HG03565 (cell line): ENCODE data around the gene FIP1L1.
"Not testable (repeated sequence)": the region's sequence is repeated elsewhere in the genome, so short reads cannot be mapped to it uniquely, and the experiment has no call there.

Source experiments
- ATAC-seq: cut with Tn5 transposase; IDR thresholded peaks from one replicate; pipeline ENCODE4 v1.9.1; 2021; ENCODE audit warnings: mild to moderate bottlenecking, moderate library complexity; ENCODE audit not compliant: unreplicated experiment

FIP1L1 gene

GRCh38 chr4:53465891-53466290 is 88.5 kb downstream of the FIP1L1 start:
- ATAC-seq = no peak

DNA sequence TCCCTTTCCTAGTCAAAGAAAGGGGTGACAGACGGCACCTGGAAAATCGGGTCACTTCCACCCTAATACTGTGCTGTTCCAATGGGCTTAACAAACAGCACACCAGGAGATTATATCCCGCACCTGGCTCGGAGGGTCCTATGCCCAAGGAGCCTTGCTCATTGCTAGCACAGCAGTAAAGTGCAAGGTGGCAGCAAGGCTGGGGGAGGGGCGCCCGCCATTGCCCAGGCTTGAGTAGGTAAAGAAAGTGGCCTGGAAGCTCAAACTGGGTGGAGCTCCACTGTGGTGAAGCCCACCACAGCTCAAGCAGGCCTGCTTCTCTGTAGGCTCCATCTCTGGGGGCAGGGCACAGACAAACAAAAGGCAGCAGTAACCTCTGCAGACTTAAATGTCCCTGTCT is 89.1 kb downstream of the FIP1L1 start:
- ATAC-seq = not testable (repeated sequence)

- no peak for ATAC-seq
Observed at GRCh38 chr4:53476232-53477037, 99.0 kb downstream of the FIP1L1 start.

DNA sequence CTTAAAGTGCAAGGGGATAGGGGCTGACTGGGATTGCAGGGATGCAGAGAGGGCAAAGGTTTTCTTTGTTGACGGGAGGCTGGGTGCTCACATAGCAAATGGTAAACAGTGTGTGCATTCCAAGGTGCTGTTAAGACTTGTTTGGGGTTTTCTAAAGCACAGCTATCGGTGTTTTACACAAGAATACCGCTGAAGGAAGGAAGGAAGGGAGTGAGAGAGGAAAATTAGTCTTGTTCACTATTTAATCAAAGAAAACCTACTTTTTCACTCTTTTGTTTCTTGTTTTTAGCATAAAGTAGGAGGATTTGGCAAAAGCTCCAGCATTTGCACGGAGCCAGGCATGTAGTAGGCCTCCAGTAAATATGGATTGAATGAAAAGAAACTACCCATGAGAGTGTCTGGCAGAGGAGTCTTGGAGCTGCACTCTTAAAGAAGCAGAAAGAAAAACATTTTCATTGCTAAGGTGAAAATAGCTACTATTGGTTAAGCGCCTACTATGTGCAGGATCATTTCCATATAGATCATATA is 99.7 kb downstream of the FIP1L1 start:
- ATAC-seq = no peak

- no peak for ATAC-seq
Observed at GRCh38 chr4:53477636-53478035, 100.2 kb downstream of the FIP1L1 start.

DNA sequence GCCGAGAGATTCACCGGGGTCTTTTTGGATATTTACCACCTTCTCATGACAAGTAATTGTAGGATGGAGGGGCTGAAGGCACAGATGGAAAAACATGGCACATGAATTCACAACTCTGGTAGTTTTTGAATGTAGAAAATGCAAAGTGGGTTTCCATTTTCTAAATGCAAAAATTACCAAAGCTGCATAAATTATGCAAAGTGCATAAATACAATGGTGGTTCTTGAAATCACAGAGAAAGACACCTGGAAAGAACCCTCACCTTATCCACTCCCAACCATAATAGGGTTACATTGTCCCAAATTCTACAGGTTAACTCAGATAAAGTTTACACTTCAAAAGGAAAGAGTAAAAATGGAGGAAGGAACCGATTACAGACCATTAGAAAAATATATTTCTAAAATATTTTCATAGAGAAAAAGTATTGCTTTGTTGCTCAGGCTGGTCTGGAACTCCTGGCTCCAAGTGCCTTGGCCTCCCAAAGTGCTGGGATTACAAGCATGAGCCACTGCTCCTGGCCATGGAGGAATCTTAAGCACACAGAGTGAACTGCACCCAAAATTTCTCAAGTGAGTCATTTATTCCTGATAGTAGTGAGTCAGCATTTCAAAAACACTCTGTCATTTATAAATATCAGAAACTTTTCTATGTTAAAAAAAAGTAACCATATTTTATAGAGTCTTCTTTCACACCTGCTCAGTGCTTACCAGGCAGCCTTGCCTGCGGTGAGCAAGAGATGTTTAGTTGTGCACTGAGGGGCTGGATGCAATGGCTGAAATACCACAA is 101.4 kb downstream of the FIP1L1 start:
- no peak for ATAC-seq

DNA sequence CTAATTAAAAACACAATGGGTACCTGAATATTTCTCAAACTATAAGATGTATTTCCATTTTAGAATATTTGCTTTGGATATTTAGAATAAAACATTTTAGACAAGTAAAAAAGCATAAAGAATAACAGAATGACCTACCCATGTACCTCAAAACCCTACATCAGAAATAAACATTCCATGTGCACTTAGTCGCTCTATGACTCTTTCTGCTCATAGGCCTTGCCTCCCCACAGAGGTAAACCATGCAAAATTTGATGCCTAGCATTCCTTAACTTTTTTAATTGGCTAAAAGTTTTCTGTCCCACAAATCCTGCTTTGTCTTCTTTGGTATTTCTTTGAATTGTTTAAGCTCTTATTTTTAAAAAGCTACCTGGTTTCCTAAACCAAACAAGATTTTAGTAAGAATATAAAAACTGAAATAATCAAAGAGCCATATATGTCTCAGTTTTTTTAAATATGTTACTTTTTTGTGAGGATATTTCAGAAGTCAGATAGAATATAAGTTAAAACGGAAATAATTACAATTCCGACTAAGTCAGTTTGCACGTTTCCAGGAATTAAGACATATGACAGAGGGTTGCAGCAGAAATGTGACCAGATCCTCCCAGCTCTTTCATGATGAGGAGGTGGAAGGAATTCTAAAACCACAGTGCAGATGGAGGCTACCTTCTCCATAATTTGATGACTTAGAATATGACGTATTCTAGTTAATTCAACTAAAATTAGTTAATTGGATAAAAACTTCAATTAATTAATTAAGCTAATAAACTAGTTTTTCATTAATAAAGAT is 102.5 kb downstream of the FIP1L1 start:
- ATAC-seq = no peak

GRCh38 chr4:53480909-53481308 is 103.5 kb downstream of the FIP1L1 start:
- no peak for ATAC-seq

DNA sequence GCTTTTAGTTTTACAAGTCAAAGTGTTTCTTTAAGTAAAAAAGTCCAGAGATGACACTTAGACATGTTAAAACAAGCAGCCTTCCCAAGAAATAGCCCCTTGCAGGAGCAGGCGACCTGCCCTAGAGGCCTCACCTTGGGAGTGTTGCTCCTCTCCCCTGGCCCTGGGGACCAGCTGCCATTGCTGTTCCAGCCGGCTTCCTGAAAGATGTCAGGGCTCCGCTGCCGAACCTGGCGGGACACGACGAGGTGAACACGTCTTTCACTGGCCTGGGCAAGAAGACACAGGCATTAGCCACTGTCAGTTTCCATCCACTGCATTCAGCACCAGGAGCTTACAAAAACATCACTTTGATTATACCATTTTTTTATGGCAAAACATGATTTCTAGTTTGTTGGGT is 104.1 kb downstream of the FIP1L1 start:
- no peak for ATAC-seq

DNA sequence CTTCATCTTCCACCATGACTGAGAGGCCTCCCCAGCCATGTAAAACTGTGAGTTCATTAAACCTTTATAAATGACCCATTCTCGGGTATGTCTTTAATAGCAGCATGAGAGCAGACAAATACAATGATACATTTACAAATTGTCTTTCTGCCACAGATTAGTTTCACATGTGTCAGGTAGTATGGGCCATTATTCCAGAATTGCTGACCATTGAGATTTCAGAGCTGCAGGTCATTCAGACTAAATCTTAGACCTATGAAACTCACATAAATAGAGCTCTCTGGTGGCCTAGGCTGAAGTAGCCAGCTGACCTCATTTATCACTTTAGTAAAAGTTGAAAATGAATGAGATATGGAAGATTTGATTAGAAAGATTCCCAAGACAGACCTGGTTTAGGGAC is 105.8 kb downstream of the FIP1L1 start:
- no peak for ATAC-seq

GRCh38 chr4:53484911-53485657 is 107.6 kb downstream of the FIP1L1 start:
- ATAC-seq = no peak

DNA sequence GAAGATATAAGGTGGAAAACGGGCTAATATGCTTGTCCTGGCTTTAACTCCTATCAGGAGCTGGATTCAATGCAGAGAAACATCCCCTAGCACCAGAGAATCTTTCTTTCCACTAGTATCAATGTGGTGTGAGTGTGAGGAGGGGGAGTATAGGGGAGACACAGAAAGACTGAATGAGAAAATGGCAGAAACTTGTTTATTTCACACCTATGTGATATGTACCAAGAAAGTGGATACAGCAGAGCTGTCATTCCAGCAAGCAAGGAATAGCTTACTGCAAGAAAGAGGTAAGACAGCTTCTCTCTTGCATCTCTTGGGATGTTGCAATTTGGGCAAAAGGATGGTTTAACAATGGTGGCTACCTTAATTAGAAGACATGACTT is 108.2 kb downstream of the FIP1L1 start:
- no peak for ATAC-seq

GRCh38 chr4:53487766-53488165 is 110.3 kb downstream of the FIP1L1 start:
- ATAC-seq = no peak

DNA sequence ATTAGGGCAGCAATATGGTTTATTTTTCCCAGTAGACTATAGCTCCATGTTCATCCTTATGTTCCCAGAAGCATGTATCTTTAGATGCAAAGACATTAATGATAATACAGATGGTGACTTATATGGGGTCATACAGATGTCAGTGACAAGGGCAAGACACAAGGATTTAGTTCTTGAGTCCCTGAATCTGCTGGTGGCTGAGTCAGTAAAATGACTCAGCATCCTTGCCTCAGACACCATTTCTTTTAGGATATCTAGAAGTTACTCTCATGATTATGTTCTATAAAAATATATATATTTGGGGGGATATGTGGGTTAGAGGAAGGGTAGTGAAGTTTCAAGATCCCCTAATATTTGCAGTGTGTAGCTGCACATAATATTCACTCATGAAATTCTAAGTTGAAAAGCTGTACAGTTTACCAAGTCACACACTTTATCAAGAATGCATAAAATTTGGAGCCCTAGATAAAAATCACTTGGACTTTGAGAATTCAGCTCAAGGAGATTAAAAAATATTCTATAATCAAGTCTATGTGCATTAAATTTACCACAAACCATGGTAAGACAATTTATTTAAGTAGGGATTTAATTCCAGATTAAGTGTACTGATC is 111.9 kb downstream of the FIP1L1 start:
- no peak for ATAC-seq

DNA sequence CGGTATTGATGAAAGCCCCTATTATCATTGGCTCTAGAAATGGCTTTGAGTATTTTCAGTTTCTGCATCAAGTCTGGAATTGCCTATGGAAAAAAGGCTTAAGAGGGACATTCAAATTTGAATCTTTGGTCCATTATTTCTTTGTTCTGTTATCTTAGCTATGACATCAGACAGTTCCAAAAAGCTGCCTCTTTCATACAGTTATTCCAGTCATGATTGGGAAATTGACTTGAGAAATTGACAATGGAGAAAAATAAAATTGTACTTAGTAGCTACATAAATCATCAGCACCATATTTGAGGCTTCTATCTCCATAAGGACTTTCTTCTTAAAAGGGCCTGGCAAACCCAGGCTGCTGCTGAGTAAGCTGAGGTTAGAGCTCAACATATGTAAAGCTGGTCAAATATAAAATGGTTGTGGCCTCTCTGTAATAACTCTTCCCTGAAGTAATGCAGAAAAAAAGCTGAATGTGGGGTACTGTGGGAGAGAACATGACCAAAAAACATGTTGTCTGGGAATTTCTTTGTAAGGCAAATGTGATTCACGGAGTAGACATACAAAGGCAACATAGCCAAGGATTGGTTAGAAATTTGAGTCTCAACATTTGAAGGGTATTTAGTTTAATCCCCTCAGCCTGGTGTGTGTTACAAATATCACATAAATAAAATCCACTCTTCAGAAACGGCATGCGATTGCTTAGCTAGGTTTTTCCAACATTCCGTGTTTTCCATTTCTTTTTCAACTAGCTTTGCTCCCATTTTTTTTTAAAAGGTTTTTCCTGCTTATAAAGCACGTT is 112.9 kb downstream of the FIP1L1 start:
- ATAC-seq = no peak

DNA sequence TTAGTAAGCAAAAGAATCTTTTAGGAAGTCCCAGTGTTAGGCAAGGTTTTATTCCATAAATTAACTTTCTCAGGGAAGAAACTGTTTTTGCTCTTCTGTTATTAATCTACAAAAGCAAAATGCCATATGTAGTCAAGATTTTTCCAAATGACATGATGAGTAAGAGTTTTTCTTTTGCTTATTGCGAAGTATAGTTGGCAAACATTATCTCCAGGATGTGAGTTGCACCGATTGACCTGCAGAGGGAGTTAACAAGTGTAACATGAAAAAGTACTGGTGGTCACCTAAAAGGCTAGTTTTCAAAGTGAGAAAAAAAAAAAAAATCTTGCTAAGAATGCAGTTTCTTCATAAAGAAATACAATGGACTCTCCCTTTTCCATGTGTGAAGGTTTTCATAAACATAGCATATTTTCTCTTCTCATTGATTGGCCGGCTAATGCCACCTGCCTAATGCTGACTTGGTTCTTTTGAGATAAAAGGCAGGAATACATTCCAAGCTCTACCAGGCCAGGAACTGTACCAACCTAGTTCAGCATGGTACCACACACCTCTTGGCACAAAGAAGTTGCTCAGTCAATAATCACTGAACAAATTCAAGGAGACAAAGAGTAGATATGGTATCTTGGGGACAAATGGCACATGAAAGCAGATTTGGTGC is 113.7 kb downstream of the FIP1L1 start:
- ATAC-seq = no peak

DNA sequence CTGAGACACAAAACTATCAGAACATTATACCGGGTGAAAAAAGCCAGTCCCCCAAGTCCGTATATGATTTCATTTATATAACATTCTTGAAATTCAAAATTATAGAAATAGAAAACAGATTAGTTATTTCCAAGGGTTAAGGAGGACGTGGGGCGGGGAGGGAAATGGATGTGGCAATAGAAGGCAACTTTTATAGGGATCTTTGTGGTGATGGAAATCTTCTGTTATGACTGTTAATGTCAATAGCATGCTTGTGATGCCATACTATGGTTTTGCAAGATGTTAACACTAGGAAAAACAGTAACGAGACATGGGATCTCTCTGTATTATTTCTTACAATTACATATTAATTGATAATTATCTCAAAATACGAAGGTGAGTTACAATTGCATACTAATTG is 117.4 kb downstream of the FIP1L1 start:
- no peak for ATAC-seq

- no peak for ATAC-seq
Observed at GRCh38 chr4:53497487-53498244, 120.2 kb downstream of the FIP1L1 start.
